GM19463 (cell line): Measurements from ENCODE around the gene INVS.
"Not testable (repeated sequence)": the region's sequence is repeated elsewhere in the genome, so short reads cannot be mapped to it uniquely, and the experiment has no call there.

ENCODE experiments used
- ATAC-seq: cut with Tn5 transposase; IDR thresholded peaks from one replicate; pipeline ENCODE4 v1.9.1; 2021; ENCODE audit warnings: mild to moderate bottlenecking, moderate library complexity; ENCODE audit not compliant: unreplicated experiment

Gene INVS

GRCh38 chr9:100191264-100191663, 92.2 kb downstream of the INVS start:
- ATAC-seq: no peak

- ATAC-seq: no peak
Observed at GRCh38 chr9:100193078-100193477, 94.0 kb downstream of the INVS start.

GRCh38 chr9:100196215-100196614, 97.2 kb downstream of the INVS start:
- no peak for ATAC-seq

GRCh38 chr9:100196828-100197227, 97.8 kb downstream of the INVS start:
- ATAC-seq: no peak

GRCh38 chr9:100197553-100197952, 98.5 kb downstream of the INVS start:
- ATAC-seq: no peak

- ATAC-seq: no peak
Observed at GRCh38 chr9:100202806-100203205, 103.8 kb downstream of the INVS start.

GRCh38 chr9:100204796-100205195, 105.8 kb downstream of the INVS start:
- ATAC-seq: no peak

GRCh38 chr9:100206899-100207298, 107.9 kb downstream of the INVS start:
- ATAC-seq: no peak

- ATAC-seq: no peak
Observed at GRCh38 chr9:100208673-100209072, 109.6 kb downstream of the INVS start.

- no peak for ATAC-seq
Observed at GRCh38 chr9:100211476-100211875, 112.4 kb downstream of the INVS start.

GRCh38 chr9:100213730-100214477, 114.9 kb downstream of the INVS start:
- no peak for ATAC-seq

GRCh38 chr9:100216178-100216787, 117.2 kb downstream of the INVS start:
- ATAC-seq: no peak

- ATAC-seq: no peak
Observed at GRCh38 chr9:100217536-100217935, 118.5 kb downstream of the INVS start.

GRCh38 chr9:100219347-100219746, 120.3 kb downstream of the INVS start:
- peak; percentile 59 for ATAC-seq

GRCh38 chr9:100220936-100221335, 121.9 kb downstream of the INVS start:
- ATAC-seq: no peak

GRCh38 chr9:100221538-100221937, 122.5 kb downstream of the INVS start:
- no peak for ATAC-seq

- no peak for ATAC-seq
Observed at GRCh38 chr9:100222674-100223073, 123.6 kb downstream of the INVS start.

- no peak for ATAC-seq
Observed at GRCh38 chr9:100227636-100228035, 128.6 kb downstream of the INVS start.

- no peak for ATAC-seq
Observed at GRCh38 chr9:100228352-100228869, 129.4 kb downstream of the INVS start.

- no peak for ATAC-seq
Observed at GRCh38 chr9:100229136-100229535, 130.1 kb downstream of the INVS start.

- ATAC-seq: no peak
Observed at GRCh38 chr9:100229561-100229960, 130.5 kb downstream of the INVS start.

- ATAC-seq: not testable (repeated sequence)
Observed at GRCh38 chr9:100236986-100237385, 137.9 kb downstream of the INVS start.
